Measurements from ENCODE around the gene CDH13. TPM values are rescaled to one million over a fixed set of nuclear protein-coding genes. Genes with fewer than 3 reads are reported as not detected.

Gene CDH13
- total and polyA plus RNA-seq, 2 of the 8 experiments (the other 6 are each of a cell fraction or from before 2014, with no cell fraction given): 2.3 to 2.4 TPM

DNA sequence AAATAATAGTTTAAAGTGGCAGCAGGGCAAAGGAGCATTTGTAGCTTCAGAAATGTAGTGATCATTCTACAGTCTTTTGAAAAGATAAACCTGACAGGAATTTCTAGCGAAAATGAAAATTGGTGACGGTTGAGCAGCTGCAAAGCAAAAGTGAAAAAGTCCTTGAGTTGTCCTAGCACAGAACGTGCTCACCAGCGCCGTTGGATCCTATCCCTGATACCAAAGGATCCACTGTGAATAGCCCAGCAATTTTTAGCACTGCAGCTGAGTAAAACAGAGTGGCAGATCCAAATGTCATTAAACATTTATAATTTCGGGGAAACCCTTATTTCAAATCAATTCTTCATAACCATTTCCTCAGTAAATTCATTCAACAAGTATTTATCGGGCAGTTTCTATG, 727.2 kb downstream of the CDH13 start:
- Histone ChIP-seq H2BK15ac (ENCODE audit: low read length) (no peak overlapping the region), H3K36me3 (ENCODE audit: control insufficient read depth in 2 of 4, insufficient read depth in 4 of 4, low read length in 3 of 4) (no peaks in the 10 kb centered on the region), H3K79me1 (ENCODE audit: low read depth, low read length) (no peaks in the 10 kb centered on the region), H3K79me2 (ENCODE audit: control insufficient read depth in 1 of 2, insufficient read depth in 2 of 2, low read length in 2 of 2) (no peaks in the 10 kb centered on the region), H3K23ac (ENCODE audit: insufficient read length) (no peak overlapping the region), H3K9me3 (ENCODE audit: insufficient read depth in 2 of 2, low read depth in 1 of 2, low read length in 1 of 2) (no peaks in the 10 kb centered on the region), H3K4me3 (ENCODE audit: extremely low read depth in 1 of 4, insufficient read depth in 2 of 4, low read depth in 3 of 4, low read length in 4 of 4) (no peak overlapping the region), H4K8ac (ENCODE audit: extremely low read depth, insufficient read depth, low read length) (no peak overlapping the region), H3K14ac (ENCODE audit: insufficient read length) (no peak overlapping the region), H2BK20ac (ENCODE audit: low read length) (no peak overlapping the region), H2BK120ac (replicated peaks; ENCODE audit: low read depth, low read length) (no peak overlapping the region), H2BK12ac (ENCODE audit: low read depth, low read length) (no peak overlapping the region), H3K27me3 (replicated peaks in 1 of 4; ENCODE audit: control insufficient read depth in 3 of 4, extremely low read depth in 1 of 4, insufficient read depth in 3 of 4, low read length in 3 of 4) (no peaks in the 10 kb centered on the region), H2AK5ac (ENCODE audit: low read depth, low read length) (no peak overlapping the region), H4K5ac (ENCODE audit: insufficient read length, low read depth, low read length) (no peak overlapping the region), H3K18ac (ENCODE audit: extremely low read depth, low read length) (no peak overlapping the region), H2BK5ac (ENCODE audit: low read depth, low read length) (no peak overlapping the region), H3K9ac (replicated peaks in 1 of 4; ENCODE audit: extremely low read depth in 1 of 4, low read depth in 3 of 4, low read length in 3 of 4) (no peak overlapping the region), H2AFZ (ENCODE audit: low read length) (no peak overlapping the region), H4K91ac (replicated peaks; ENCODE audit: insufficient read length, low read length) (no peak overlapping the region), H3K4me1 (replicated peaks in 1 of 4; ENCODE audit: control insufficient read depth in 3 of 4, insufficient read depth in 4 of 4, low read length in 3 of 4) (no peaks in the 10 kb centered on the region), H3K27ac (ENCODE audit: low read depth, low read length) (no peak overlapping the region), H3K4ac (replicated peaks; ENCODE audit: insufficient read length, low read depth, low read length) (no peak overlapping the region), H3K4me2 (ENCODE audit: insufficient read depth in 1 of 2, low read depth in 2 of 2, low read length in 2 of 2) (no peak overlapping the region), H4K20me1 (replicated peaks in 1 of 2; ENCODE audit: control insufficient read depth in 1 of 2, insufficient read depth in 2 of 2, low read length in 2 of 2) (no peaks in the 10 kb centered on the region), H3K56ac (replicated peaks; ENCODE audit: insufficient read length, low read depth, low read length) (no peak overlapping the region), H3K23me2 (ENCODE audit: low read depth, low read length) (no peaks in the 10 kb centered on the region)
- DNase-seq (ENCODE audit: low read depth in 1 of 2, low spot score in 2 of 2) (no peak), FAIRE-seq (no peak)
- CTCF ChIA-PET (ENCODE audit: partially characterized antibody): interaction anchor here (1.2 kb wide), 1 partner anchor 28 kb away, joined by 3 read pairs; no protein-coding TSS in a partner anchor
- WGBS, 2 experiments (ENCODE audit: extremely low coverage in 1 of 2, insufficient coverage in 1 of 2, insufficient read length in 1 of 2, insufficient replicate concordance in 2 of 2, low coverage in 1 of 2, low lambda C conversion rate in 2 of 2, missing lambda C conversion rate in 1 of 2): 70% methylated on average over 7 of the region's 7 CpGs; no CpG with 5 or more reads in 1 of the 2 experiments
- POLR2A ChIA-PET (ENCODE audit: partially characterized antibody): no interaction called here
- no peak for TF ChIP-seq CEBPB (IDR thresholded peaks at IDR 0.05; ENCODE audit: low read depth, low read length)
- TF ChIP-seq TAF1 (IDR thresholded peaks at IDR 0.05; ENCODE audit: low read depth, low read length): no peak
- TF ChIP-seq CBX5 (IDR thresholded peaks at IDR 0.05; ENCODE audit: low read depth, low read length): no peak
- TF ChIP-seq TBP (IDR thresholded peaks at IDR 0.05; ENCODE audit: low read depth, low read length): no peak
- no peak for TF ChIP-seq NANOG (IDR thresholded peaks at IDR 0.05; ENCODE audit: insufficient read depth, low read depth, low read length, poor library complexity, severe bottlenecking)
- TF ChIP-seq JUND (IDR thresholded peaks at IDR 0.05; ENCODE audit: low read length): no peak
- TF ChIP-seq EZH2 (IDR thresholded peaks at IDR 0.05; ENCODE audit: low read depth, low read length, severe bottlenecking): no peak
- no peak for TF ChIP-seq YY1 (IDR thresholded peaks at IDR 0.05; ENCODE audit: low read depth, low read length)
- no peak for TF ChIP-seq BCL11A (IDR thresholded peaks at IDR 0.05; ENCODE audit: low read depth in 2 of 2, low read length in 2 of 2)
- TF ChIP-seq SP1 (IDR thresholded peaks at IDR 0.05; ENCODE audit: low read depth, low read length): no peak
- TF ChIP-seq, protein P1, sequence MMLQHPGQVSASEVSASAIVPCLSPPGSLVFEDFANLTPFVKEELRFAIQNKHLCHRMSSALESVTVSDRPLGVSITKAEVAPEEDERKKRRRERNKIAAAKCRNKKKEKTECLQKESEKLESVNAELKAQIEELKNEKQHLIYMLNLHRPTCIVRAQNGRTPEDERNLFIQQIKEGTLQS (IDR thresholded peaks at IDR 0.05; ENCODE audit: insufficient read depth, low read depth, low read length): no peak
- TF ChIP-seq RBBP5 (IDR thresholded peaks at IDR 0.05; ENCODE audit: borderline replicate concordance, low read depth, low read length): no peak
